Kidney (tissue), 14 donors: ENCODE measurements around the gene VNN1. TPM values are rescaled to one million over a fixed set of nuclear protein-coding genes. Genes with fewer than 3 reads are reported as not detected.

Experiments
- DNase-seq, 5 donors: peaks; one replicate each; pipeline ENCODE4 v3.0.0-alpha.2; 2013 to 2020
- FAIRE-seq: peaks from 2 replicates; lab custom pipeline; 2012; peaks lifted over from hg19 to GRCh38; lab: Jason Lieb, UNC
- H3K27ac ChIP-seq, 2 donors: one replicate each; pipeline ENCODE4 v1.7.0; 2013; ENCODE audit warnings: low read depth in 2 of 2, low read length in 2 of 2, inconsistent platforms in 1 of 2
- H3K27me3 ChIP-seq: one replicate; pipeline ENCODE4 v1.7.1; 2013; ENCODE audit warnings: low read length, inconsistent platforms; ENCODE audit not compliant: control insufficient read depth, insufficient read depth
- H3K36me3 ChIP-seq, 3 donors: one replicate each; pipeline versions ENCODE4 v1.7.0 to v1.7.1; 2013; ENCODE audit warnings: low read length in 3 of 3, control low read depth in 1 of 3, inconsistent platforms in 1 of 3; ENCODE audit not compliant: insufficient read depth in 3 of 3, control insufficient read depth in 2 of 3
- H3K4me1 ChIP-seq, 3 donors: one replicate each; pipeline versions ENCODE4 v1.7.0 to v1.7.1; 2013; ENCODE audit warnings: low read length in 3 of 3, inconsistent platforms in 1 of 3, low read depth in 1 of 3; ENCODE audit not compliant: control insufficient read depth in 2 of 3, insufficient read depth in 2 of 3
- H3K4me3 ChIP-seq, 3 donors: one replicate each; pipeline versions ENCODE4 v1.7.0 to v1.8.1; 2013; ENCODE audit warnings: low read length in 3 of 3, control low read depth in 1 of 3, inconsistent platforms in 1 of 3
- H3K9ac ChIP-seq, 3 donors: one replicate each; pipeline versions ENCODE4 v1.7.0 to v1.7.1; 2013; ENCODE audit warnings: low read length in 3 of 3, control low read depth in 1 of 3, inconsistent platforms in 1 of 3
- H3K9me3 ChIP-seq, 3 donors: one replicate each; pipeline versions ENCODE4 v1.7.0 to v1.7.1; 2013; ENCODE audit warnings: low read length in 3 of 3, control low read depth in 1 of 3, inconsistent platforms in 1 of 3; ENCODE audit not compliant: control insufficient read depth in 2 of 3, insufficient read depth in 1 of 3
- CTCF ChIP-seq: IDR thresholded peaks from 3 replicates; pipeline ENCODE4 v1.5.1; 2012; ENCODE audit warnings: mild to moderate bottlenecking, moderate library complexity, borderline replicate concordance; ENCODE audit not compliant: insufficient read depth; ENCODE audit errors: extremely low read depth
- intact Hi-C: fragments of 100-400 bp; cut with DNase I; formaldehyde crosslinking; loops from one replicate; pipeline ENCODE4 v1.11.1; 2022
- polyA plus RNA-seq: library from polyadenylated mRNA; stranded (reverse); fragments of 350-450 nt; fragmentation: Illumina TruSeq; extraction: RNeasy Lipid Tissue Mini Kit (QIAGEN cat#74804); gene quantifications from one replicate; pipeline ENCODE4 v1.2.3, GENCODE V29; 2014; ENCODE audit warnings: low read depth, low replicate concordance; ENCODE audit not compliant: insufficient read depth
- total RNA-seq: library from RNA; stranded (reverse); fragmentation: NEBNext Ultra II Directional; extraction: Animal tissue kit (Norgen Biotek cat#: 25700); gene quantifications from one replicate; pipeline ENCODE4 v1.2.1, GENCODE V29; 2021
- donor health status: control.
- donor health status: control.
- donor health status: control.
- donor health status: control.
- donor health status: control.
- donor health status: DM: yes; HTN: yes; CAD: no.
- donor health status: Normal renal cell carcinoma (clear cell type).

VNN1 gene
- total and polyA plus RNA-seq, 2 donors from 2014 or later = 7.5 to 13.8 TPM

DNA sequence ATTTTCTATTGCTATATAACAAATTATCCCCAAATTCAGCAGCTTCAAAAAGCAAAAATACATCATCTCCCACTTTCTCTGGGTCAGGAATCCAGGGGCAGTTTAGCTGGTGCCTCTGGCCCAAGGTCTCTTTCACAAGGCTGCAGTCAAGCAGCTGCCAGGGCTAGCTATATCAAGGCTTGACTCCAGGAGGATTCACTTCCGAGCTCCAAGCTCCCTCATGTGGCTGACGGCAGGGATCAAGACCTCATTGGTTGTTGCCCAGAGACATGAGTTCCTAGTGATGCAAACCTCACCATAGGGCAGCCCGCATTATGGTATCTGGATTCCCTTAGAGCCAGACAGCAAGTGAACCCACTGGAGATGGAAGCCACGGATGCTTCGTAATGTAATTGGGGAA is 1.3 kb upstream of the VNN1 start:
- FAIRE-seq (no peak), DNase-seq (peak in 4 of 5 donors; percentile 12 to 43 (median 22))
- Histone ChIP-seq H3K9ac (no peak overlapping the region), H3K36me3 (no peaks in the 10 kb centered on the region), H3K27ac (no peak overlapping the region), H3K9me3 (no peaks in the 10 kb centered on the region), H3K4me3 (no peak overlapping the region), H3K4me1 (no peaks in the 10 kb centered on the region), H3K27me3 (no peaks in the 10 kb centered on the region)
- intact Hi-C loops = no loop called here
- peak; percentile 51 for TF ChIP-seq CTCF

- no peak overlapping the region for H3K4me3 ChIP-seq
- no peak for TF ChIP-seq CTCF
- no peaks in the 10 kb centered on the region for H3K4me1 ChIP-seq
- no peaks in the 10 kb centered on the region for H3K27me3 ChIP-seq
- FAIRE-seq = no peak
- peak overlapping the region; percentile 37 to 52 for H3K27ac ChIP-seq
- no peak for DNase-seq
- intact Hi-C loops = no loop called here
- no peak overlapping the region for H3K9ac ChIP-seq
- no peaks in the 10 kb centered on the region for H3K36me3 ChIP-seq
- no peaks in the 10 kb centered on the region for H3K9me3 ChIP-seq
These were observed 305 bp upstream of the VNN1 start for GRCh38 chr6:132714160-132714559.

- no peak for FAIRE-seq
- Histone ChIP-seq H3K36me3 (no peaks in the 10 kb centered on the region), H3K27ac (no peak overlapping the region), H3K4me1 (no peaks in the 10 kb centered on the region), H3K9me3 (no peaks in the 10 kb centered on the region), H3K4me3 (peak overlapping the region in 1 of 3 donors; percentile 29), H3K9ac (no peak overlapping the region), H3K27me3 (no peaks in the 10 kb centered on the region)
- TF ChIP-seq CTCF = no peak
- no peak for DNase-seq
- intact Hi-C loops = no loop called here
These were observed 1.5 kb downstream of the VNN1 start for GRCh38 chr6:132712366-132712765.

DNA sequence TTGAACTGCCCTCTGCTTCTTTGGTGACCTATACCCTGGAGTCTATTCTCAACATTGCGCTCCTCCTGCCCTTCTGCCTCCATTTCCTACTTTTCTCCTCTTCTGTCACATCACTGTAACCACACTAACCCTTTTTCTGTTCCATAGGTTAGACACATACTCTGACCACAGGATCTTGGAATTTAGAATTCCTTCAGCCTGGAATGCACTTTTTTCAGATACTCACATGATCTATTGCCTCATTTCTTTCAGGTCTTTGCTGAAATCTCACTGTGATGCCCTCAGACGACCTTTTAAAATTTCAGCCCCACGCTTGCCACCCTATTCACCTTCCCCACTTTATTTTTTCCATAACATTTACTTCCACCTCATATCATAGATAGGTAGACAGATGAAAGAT is 5.1 kb downstream of the VNN1 start:
- no peak for TF ChIP-seq CTCF

More for the DNA sequence above, 5.1 kb downstream of the VNN1 start:
- intact Hi-C loops = no loop called here
- Histone ChIP-seq H3K9ac (no peak overlapping the region), H3K4me1 (no peaks in the 10 kb centered on the region), H3K9me3 (peaks cover 0 to 4% (median 0%) of the 10 kb centered on the region in 3 donors), H3K4me3 (no peak overlapping the region), H3K36me3 (no peaks in the 10 kb centered on the region), H3K27me3 (no peaks in the 10 kb centered on the region), H3K27ac (no peak overlapping the region)
- no peak for FAIRE-seq
- DNase-seq = no peak
